ENCODE measurements around the gene COPB2.

COPB2 gene

DNA sequence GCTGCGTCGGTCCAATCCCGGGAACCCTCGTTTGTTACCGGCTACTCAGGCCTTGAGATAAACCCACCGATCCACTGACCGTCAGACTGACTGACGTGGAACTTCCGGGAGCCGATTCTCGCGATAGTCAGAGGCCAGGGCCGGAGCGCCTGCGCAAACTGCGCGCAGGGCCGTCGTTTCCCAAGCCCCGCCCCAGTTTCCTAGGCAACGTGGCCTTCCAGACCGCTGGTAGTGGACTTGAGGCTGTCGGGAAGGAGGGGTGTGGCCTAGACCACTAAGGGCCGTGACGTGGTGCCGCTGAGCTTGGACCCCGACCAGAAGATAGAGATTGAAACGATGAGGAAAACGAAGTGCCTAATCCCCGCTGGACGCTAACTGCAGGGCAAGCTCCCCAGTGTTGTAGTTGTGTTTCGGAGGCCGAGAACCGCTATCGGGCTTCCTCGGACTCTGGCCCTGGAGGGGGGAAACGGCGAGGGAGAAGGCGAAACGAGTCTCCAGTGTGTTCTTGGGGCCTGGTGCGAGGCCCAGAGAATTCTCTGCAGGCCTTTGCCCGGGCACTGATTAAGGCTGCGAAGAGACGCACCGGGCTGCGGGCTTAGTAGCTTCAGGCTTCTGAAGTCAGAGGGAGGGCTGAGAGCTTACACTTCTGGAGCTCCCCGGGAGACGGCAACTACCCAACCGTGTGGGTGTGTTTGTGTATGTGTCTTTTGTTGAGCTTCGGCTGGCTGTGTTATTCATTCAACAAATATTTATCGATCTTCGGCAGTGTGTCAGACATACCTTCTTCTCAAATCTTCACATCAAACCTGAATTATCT, at the start of gene COPB2:
COPB2 (minus strand) TSS at position 96 of the 817 bp plus-strand sequence. CDS start 97 bp downstream, outside the sequence.
- H3K4me3 ChIP-seq (ENCODE audit: low read depth, low read length), result peak within 1 kb of the TSS; percentile 98
- TF ChIP-seq, protein P1, sequence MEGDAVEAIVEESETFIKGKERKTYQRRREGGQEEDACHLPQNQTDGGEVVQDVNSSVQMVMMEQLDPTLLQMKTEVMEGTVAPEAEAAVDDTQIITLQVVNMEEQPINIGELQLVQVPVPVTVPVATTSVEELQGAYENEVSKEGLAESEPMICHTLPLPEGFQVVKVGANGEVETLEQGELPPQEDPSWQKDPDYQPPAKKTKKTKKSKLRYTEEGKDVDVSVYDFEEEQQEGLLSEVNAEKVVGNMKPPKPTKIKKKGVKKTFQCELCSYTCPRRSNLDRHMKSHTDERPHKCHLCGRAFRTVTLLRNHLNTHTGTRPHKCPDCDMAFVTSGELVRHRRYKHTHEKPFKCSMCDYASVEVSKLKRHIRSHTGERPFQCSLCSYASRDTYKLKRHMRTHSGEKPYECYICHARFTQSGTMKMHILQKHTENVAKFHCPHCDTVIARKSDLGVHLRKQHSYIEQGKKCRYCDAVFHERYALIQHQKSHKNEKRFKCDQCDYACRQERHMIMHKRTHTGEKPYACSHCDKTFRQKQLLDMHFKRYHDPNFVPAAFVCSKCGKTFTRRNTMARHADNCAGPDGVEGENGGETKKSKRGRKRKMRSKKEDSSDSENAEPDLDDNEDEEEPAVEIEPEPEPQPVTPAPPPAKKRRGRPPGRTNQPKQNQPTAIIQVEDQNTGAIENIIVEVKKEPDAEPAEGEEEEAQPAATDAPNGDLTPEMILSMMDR (IDR thresholded peaks at IDR 0.05; ENCODE audit: low read depth, low read length, missing control alignments), result no peak
- in situ Hi-C loops (cut with HindIII; ENCODE audit: low sequenced_read_pairs), result no loop called here
- DNase-seq (ENCODE audit: low read depth), result peak; percentile 98

DNA sequence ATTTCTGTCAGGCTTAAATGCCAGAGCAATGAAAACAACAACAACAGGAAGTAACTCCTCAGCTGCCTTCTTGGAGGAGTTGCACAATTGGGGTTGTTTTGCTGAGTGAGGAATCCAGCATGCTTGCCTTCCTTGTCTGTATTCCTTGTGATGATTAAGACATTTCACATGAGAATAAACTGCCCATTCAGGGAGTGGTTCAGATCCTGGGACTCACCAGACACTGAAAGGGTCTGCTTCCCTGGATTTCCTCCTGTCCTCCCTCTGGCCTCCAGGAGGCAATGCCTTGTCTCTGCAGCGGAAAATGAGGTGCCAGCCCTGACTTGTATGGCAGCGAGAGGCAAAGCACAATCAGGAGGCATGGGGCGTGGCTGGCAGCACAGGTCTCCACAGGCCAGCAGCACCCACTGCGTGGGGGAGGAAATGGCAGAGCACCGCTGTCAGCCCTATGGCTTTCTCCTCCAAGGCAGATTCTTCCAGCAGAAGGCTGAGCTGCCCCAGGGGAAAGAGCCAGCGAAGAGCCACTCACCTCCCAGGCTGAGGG, 45.4 kb upstream of the COPB2 start:
- H3K4me3 ChIP-seq (ENCODE audit: low read depth, low read length), result no peak overlapping the region
- no peak for DNase-seq (ENCODE audit: low read depth)
- in situ Hi-C loops (cut with HindIII; ENCODE audit: low sequenced_read_pairs), result no loop called here
- TF ChIP-seq, protein P1 (IDR thresholded peaks at IDR 0.05; ENCODE audit: low read depth, low read length, missing control alignments), result no peak

DNA sequence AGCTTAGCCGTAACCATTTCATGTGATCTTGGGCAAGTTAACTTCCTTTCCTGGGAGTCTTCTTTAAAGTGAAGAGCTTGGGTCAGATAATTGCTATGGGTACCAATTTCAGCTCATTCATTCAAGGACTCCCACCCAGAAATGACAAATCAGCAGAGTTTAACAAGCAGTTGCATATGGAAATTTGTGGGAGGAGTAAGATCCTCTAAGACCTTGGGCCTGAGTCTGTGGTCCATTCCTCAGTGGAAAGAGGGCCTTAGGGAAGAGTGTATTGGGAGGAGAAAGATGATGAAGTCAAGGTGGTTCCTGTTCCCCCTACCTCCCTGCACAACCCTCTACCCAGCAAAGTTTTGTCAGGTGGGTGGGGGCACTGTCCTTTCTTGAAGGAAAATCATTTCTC, 44.8 kb upstream of the COPB2 start:
- H3K4me3 ChIP-seq (ENCODE audit: low read depth, low read length), result no peak overlapping the region
- DNase-seq (ENCODE audit: low read depth), result no peak
- TF ChIP-seq, protein P1 (IDR thresholded peaks at IDR 0.05; ENCODE audit: low read depth, low read length, missing control alignments), result no peak
- in situ Hi-C loops (cut with HindIII; ENCODE audit: low sequenced_read_pairs), result no loop called here

DNA sequence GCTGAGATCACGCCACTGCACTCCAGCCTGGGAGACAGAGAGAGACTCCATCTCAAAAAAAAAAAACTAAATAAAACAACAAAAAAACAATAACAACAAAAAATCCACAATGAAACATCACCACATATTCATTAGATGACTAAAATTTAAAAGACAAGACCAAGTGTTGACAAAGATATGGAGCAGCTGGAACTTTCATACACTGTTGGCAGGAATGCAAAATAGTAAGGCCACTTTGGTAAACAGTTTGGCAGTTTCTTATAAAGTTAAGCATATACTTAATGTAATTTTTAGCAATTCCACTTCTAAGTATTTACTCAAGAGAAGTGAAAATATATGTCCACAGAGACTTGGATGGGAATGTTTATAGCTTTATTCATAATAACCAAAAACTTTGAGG, 43.6 kb upstream of the COPB2 start:
- in situ Hi-C loops (cut with HindIII; ENCODE audit: low sequenced_read_pairs), result no loop called here
- DNase-seq (ENCODE audit: low read depth), result no peak
- TF ChIP-seq, protein P1 (IDR thresholded peaks at IDR 0.05; ENCODE audit: low read depth, low read length, missing control alignments), result no peak
- no peak overlapping the region for H3K4me3 ChIP-seq (ENCODE audit: low read depth, low read length)

DNA sequence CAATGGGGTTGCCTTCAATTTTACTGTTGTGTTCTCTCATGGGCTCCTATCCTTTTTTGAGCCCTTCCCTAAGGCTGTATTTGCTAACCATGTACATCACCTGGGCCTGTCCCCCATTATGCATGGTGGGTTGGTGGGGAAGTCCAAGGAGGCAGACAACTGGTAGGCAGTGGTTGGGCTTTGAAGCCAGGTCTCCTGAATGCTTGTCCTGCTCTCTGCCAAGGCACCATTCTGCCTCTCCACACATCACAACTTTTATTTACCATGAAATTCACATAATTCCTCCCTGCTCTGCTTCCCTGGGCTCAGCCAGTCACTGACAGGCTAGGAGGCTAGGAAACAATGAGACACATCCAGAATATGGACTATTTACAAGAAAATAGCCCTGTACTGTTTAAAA, 41.0 kb upstream of the COPB2 start:
- H3K4me3 ChIP-seq (ENCODE audit: low read depth, low read length), result no peak overlapping the region
- TF ChIP-seq, protein P1 (IDR thresholded peaks at IDR 0.05; ENCODE audit: low read depth, low read length, missing control alignments), result no peak
- peak; percentile 16 for DNase-seq (ENCODE audit: low read depth)
- in situ Hi-C loops (cut with HindIII; ENCODE audit: low sequenced_read_pairs), result no loop called here

DNA sequence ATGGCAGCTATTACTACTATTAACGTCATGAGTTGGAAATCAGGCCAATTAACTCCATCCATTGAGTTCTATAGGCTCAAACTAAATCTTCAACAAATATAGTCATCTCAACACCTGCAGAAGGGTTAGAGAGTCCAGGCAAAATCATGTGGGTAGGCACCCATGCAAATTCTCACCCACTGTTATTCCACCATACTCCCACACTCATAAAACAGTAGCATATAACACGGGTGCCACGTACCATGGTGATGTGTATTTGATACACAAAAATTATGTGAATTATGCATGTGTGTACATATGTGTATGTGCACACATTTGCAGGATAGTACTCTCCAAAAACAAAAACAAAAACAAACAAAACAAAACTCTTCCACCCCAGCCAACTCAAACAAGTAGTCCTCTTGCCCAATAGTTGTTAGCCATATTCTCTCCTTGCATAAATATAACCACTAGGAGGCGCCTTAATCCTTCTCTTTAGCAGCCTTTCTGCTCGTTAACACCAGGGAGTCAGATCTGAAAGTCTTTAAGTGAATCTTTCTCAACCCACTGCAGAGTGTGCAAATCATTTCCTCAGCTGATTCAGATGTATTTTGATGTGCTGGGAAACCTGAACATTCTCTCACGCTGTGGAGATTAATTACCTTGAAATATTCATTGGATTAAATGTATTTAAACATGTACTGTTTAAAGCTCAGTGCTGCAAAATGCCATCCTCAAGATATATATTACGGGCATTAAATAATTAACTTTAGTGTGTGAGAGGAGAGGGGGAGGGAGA, 38.0 kb upstream of the COPB2 start:
- peak; percentile 74 for DNase-seq (ENCODE audit: low read depth)

More for the DNA sequence above, 38.0 kb upstream of the COPB2 start:
- TF ChIP-seq, protein P1 (IDR thresholded peaks at IDR 0.05; ENCODE audit: low read depth, low read length, missing control alignments), result peak; percentile 75
- in situ Hi-C loops (cut with HindIII; ENCODE audit: low sequenced_read_pairs), result no loop called here
- no peak overlapping the region for H3K4me3 ChIP-seq (ENCODE audit: low read depth, low read length)

Measured in astrocyte of the cerebellum (primary cell).